NK-92 treated with Interleukin-12 subunit alpha and Interleukin-12 subunit beta, amount 100 ng/mL, for 24 hours (cell line): Measurements from ENCODE around the gene NOX3.

Experiments used
- DNase-seq: peaks from one replicate; lab custom pipeline; 2025; lab: John Stamatoyannopoulos, UW

Gene NOX3

GRCh38 chr6:155399745-155400653 lies 55.6 kb downstream of the NOX3 start:
- no peak for DNase-seq

GRCh38 chr6:155399062-155399744 lies 56.4 kb downstream of the NOX3 start:
- no peak for DNase-seq

GRCh38 chr6:155398701-155399061 lies 57.0 kb downstream of the NOX3 start:
- DNase-seq = no peak

- DNase-seq = no peak
These were observed 57.4 kb downstream of the NOX3 start for GRCh38 chr6:155398221-155398620.

GRCh38 chr6:155397172-155397705 lies 58.4 kb downstream of the NOX3 start:
- DNase-seq = no peak

GRCh38 chr6:155396605-155397004 lies 59.0 kb downstream of the NOX3 start:
- DNase-seq = no peak

GRCh38 chr6:155395339-155395738 lies 60.3 kb downstream of the NOX3 start:
- DNase-seq = no peak

- DNase-seq = no peak
These were observed 66.5 kb downstream of the NOX3 start for GRCh38 chr6:155389130-155389529.

- no peak for DNase-seq
These were observed 67.0 kb downstream of the NOX3 start for GRCh38 chr6:155388591-155388990.

GRCh38 chr6:155387481-155387880 lies 68.2 kb downstream of the NOX3 start:
- DNase-seq = no peak

GRCh38 chr6:155384321-155384952 lies 71.2 kb downstream of the NOX3 start:
- DNase-seq = no peak

- DNase-seq = no peak
These were observed 71.7 kb downstream of the NOX3 start for GRCh38 chr6:155383913-155384312.

- no peak for DNase-seq
These were observed 73.3 kb downstream of the NOX3 start for GRCh38 chr6:155382338-155382685.

GRCh38 chr6:155381673-155382337 lies 73.8 kb downstream of the NOX3 start:
- no peak for DNase-seq

- no peak for DNase-seq
These were observed 74.8 kb downstream of the NOX3 start for GRCh38 chr6:155380666-155381332.

GRCh38 chr6:155378724-155379123 lies 76.9 kb downstream of the NOX3 start:
- DNase-seq = no peak

GRCh38 chr6:155378276-155378675 lies 77.4 kb downstream of the NOX3 start:
- DNase-seq = no peak

GRCh38 chr6:155377061-155377460 lies 78.6 kb downstream of the NOX3 start:
- no peak for DNase-seq

GRCh38 chr6:155375801-155376200 lies 79.8 kb downstream of the NOX3 start:
- DNase-seq = no peak

GRCh38 chr6:155374681-155375080 lies 81.0 kb downstream of the NOX3 start:
- no peak for DNase-seq

- DNase-seq = no peak
These were observed 82.4 kb downstream of the NOX3 start for GRCh38 chr6:155373276-155373675.

GRCh38 chr6:155372256-155372655 lies 83.4 kb downstream of the NOX3 start:
- DNase-seq = no peak
